OCI-LY7 (cell line): ENCODE measurements around the gene C1orf56.

Experiments used
- CTCF ChIP-seq: fragments of 200-600 bp; sonication (generic); conservative IDR thresholded peaks from 2 replicates; pipeline ENCODE4 v1.5.1; 2014; ENCODE audit warnings: mild to moderate bottlenecking, antibody characterized with exemption, low read length, moderate library complexity, mixed read lengths
- EZH2phosphoT487 ChIP-seq: fragments of 200-600 bp; sonication (generic); IDR thresholded peaks from 2 replicates; pipeline ENCODE4 v1.6.1; 2018; ENCODE audit warnings: low read depth, borderline replicate concordance, mild to moderate bottlenecking, mixed run types, antibody characterized with exemption, low read length, moderate library complexity, mixed read lengths

- TF ChIP-seq CTCF (no peak), EZH2phosphoT487 (no peak)
These were observed at the start of gene C1orf56 for GRCh38 chr1:151047591-151047924.
